ENCODE measurements around the gene OPN1SW.

OPN1SW gene

GRCh38 chr7:128794020-128794419, 18.4 kb upstream of the OPN1SW start:
- no peak overlapping the region for H3K4me3 ChIP-seq (ENCODE audit: low read depth, low read length)
- peak; percentile 26; the same call in 1 of the 2 replicates for TF ChIP-seq CTCF (IDR thresholded peaks at IDR 0.05; ENCODE audit: borderline replicate concordance, insufficient read depth, low read depth, low read length)

- no peak for TF ChIP-seq CTCF (IDR thresholded peaks at IDR 0.05; ENCODE audit: borderline replicate concordance, insufficient read depth, low read depth, low read length)
- no peak overlapping the region for H3K4me3 ChIP-seq (ENCODE audit: low read depth, low read length)
These were observed 17.6 kb upstream of the OPN1SW start for GRCh38 chr7:128793181-128793547.

- no peak for TF ChIP-seq CTCF (IDR thresholded peaks at IDR 0.05; ENCODE audit: borderline replicate concordance, insufficient read depth, low read depth, low read length)
- H3K4me3 ChIP-seq (ENCODE audit: low read depth, low read length) = no peak overlapping the region
These were observed 17.0 kb upstream of the OPN1SW start for GRCh38 chr7:128792471-128793180.

GRCh38 chr7:128791972-128792327, 16.4 kb upstream of the OPN1SW start:
- no peak for TF ChIP-seq CTCF (IDR thresholded peaks at IDR 0.05; ENCODE audit: borderline replicate concordance, insufficient read depth, low read depth, low read length)
- H3K4me3 ChIP-seq (ENCODE audit: low read depth, low read length) = peak overlapping the region; percentile 77

- no peak for TF ChIP-seq CTCF (IDR thresholded peaks at IDR 0.05; ENCODE audit: borderline replicate concordance, insufficient read depth, low read depth, low read length)
- peak within 1 kb of the TSS; percentile 77 for H3K4me3 ChIP-seq (ENCODE audit: low read depth, low read length)
These were observed 15.8 kb upstream of the OPN1SW start, which contains the start of gene CCDC136 for GRCh38 chr7:128791121-128791971. Gene CCDC136, plus strand, starts transcription at chr7:128791968. Its CDS starts 444 bp downstream, at chr7:128792412.

- no peak for TF ChIP-seq CTCF (IDR thresholded peaks at IDR 0.05; ENCODE audit: borderline replicate concordance, insufficient read depth, low read depth, low read length)
- H3K4me3 ChIP-seq (ENCODE audit: low read depth, low read length) = peak overlapping the region; percentile 77
These were observed 14.9 kb upstream of the OPN1SW start for GRCh38 chr7:128790315-128791041.

All from GM12875 (cell line).